ENCODE data around the gene ROCK1.

The ROCK1 gene

GRCh38 chr18:21074336-21075323 lies 37.0 kb downstream of the ROCK1 start:
- no peak overlapping the region for H3K4me3 ChIP-seq (ENCODE audit: control insufficient read depth, low read depth, low read length)
- no peak for DNase-seq (ENCODE audit: low read depth)
- no peak for TF ChIP-seq CTCF (conservative IDR thresholded peaks at IDR 0.05; ENCODE audit: control insufficient read depth, insufficient read depth, low read depth, low read length)

- H3K4me3 ChIP-seq (ENCODE audit: control insufficient read depth, low read depth, low read length): no peak overlapping the region
- TF ChIP-seq CTCF (conservative IDR thresholded peaks at IDR 0.05; ENCODE audit: control insufficient read depth, insufficient read depth, low read depth, low read length): no peak
- DNase-seq (ENCODE audit: low read depth): no peak
These were observed 38.4 kb downstream of the ROCK1 start for GRCh38 chr18:21073180-21073579.

GRCh38 chr18:21071071-21071470 lies 40.5 kb downstream of the ROCK1 start:
- no peak for DNase-seq (ENCODE audit: low read depth)
- no peak overlapping the region for H3K4me3 ChIP-seq (ENCODE audit: control insufficient read depth, low read depth, low read length)
- no peak for TF ChIP-seq CTCF (conservative IDR thresholded peaks at IDR 0.05; ENCODE audit: control insufficient read depth, insufficient read depth, low read depth, low read length)

- H3K4me3 ChIP-seq (ENCODE audit: control insufficient read depth, low read depth, low read length): no peak overlapping the region
- no peak for TF ChIP-seq CTCF (conservative IDR thresholded peaks at IDR 0.05; ENCODE audit: control insufficient read depth, insufficient read depth, low read depth, low read length)
- no peak for DNase-seq (ENCODE audit: low read depth)
These were observed 42.1 kb downstream of the ROCK1 start for GRCh38 chr18:21069468-21069867.

- H3K4me3 ChIP-seq (ENCODE audit: control insufficient read depth, low read depth, low read length): no peak overlapping the region
- no peak for TF ChIP-seq CTCF (conservative IDR thresholded peaks at IDR 0.05; ENCODE audit: control insufficient read depth, insufficient read depth, low read depth, low read length)
- no peak for DNase-seq (ENCODE audit: low read depth)
These were observed 47.3 kb downstream of the ROCK1 start for GRCh38 chr18:21064347-21064746.

GRCh38 chr18:21063011-21063410 lies 48.6 kb downstream of the ROCK1 start:
- no peak for DNase-seq (ENCODE audit: low read depth)
- no peak overlapping the region for H3K4me3 ChIP-seq (ENCODE audit: control insufficient read depth, low read depth, low read length)
- no peak for TF ChIP-seq CTCF (conservative IDR thresholded peaks at IDR 0.05; ENCODE audit: control insufficient read depth, insufficient read depth, low read depth, low read length)
